Neural crest cell (in vitro differentiated cells): Measurements from ENCODE around the gene YIF1B. TPM values are rescaled to one million over a fixed set of nuclear protein-coding genes. Genes with fewer than 3 reads are reported as not detected.
A peak's percentile ranks its signal among the peaks of the same experiment; 100 is the strongest.
"Not testable (repeated sequence)": the region's sequence is repeated elsewhere in the genome, so short reads cannot be mapped to it uniquely, and the experiment has no call there.

Experiments
- DNase-seq: peaks from one replicate; pipeline ENCODE4 v3.0.0; 2021; ENCODE audit warnings: low read depth, mixed read lengths, low spot score
- H3K27ac Mint-ChIP-seq: one replicate; pipeline ENCODE4 v1.8.0; 2021; ENCODE audit warnings: mild to moderate bottlenecking, mixed read lengths; ENCODE audit not compliant: unreplicated experiment
- H3K27me3 Mint-ChIP-seq: 2 replicates; pipeline ENCODE4 v1.8.0; 2021; ENCODE audit warnings: low read depth, mild to moderate bottlenecking, mixed read lengths
- H3K36me3 Mint-ChIP-seq: 2 replicates; pipeline ENCODE4 v1.8.0; 2021; ENCODE audit warnings: low read depth, mild to moderate bottlenecking, mixed read lengths
- H3K4me1 Mint-ChIP-seq: 2 replicates; pipeline ENCODE4 v1.8.0; 2021; ENCODE audit warnings: mixed read lengths
- H3K4me3 Mint-ChIP-seq: one replicate; pipeline ENCODE4 v1.8.0; 2021; ENCODE audit warnings: mild to moderate bottlenecking, mixed read lengths
- H3K9me3 Mint-ChIP-seq: 2 replicates; pipeline ENCODE4 v1.8.0; 2021; ENCODE audit warnings: mixed read lengths
- CTCF ChIP-seq: fragments of 200-600 bp; sonication (generic); conservative IDR thresholded peaks from 2 replicates; pipeline ENCODE4 v1.5.0; 2021; ENCODE audit warnings: antibody characterized with exemption, mild to moderate bottlenecking
- total RNA-seq: library from RNA; stranded (reverse); gene quantifications from 2 replicates; pipeline ENCODE4 v1.2.1, GENCODE V29; 2021

The YIF1B gene
- total RNA-seq, 1 donor from 2014 or later, result 45.7 TPM

GRCh38 chr19:38352611-38353010 is 36.9 kb upstream of the YIF1B start:
- Mint-ChIP-seq H3K36me3 (no peaks in the 10 kb centered on the region), H3K4me1 (no peaks in the 10 kb centered on the region), H3K9me3 (no peaks in the 10 kb centered on the region), H3K4me3 (no peak overlapping the region), H3K27ac (no peak overlapping the region), H3K27me3 (peaks cover 25% of the 10 kb centered on the region)
- TF ChIP-seq CTCF, result no peak
- DNase-seq, result no peak

GRCh38 chr19:38351865-38352395 is 36.2 kb upstream of the YIF1B start:
- H3K4me3 Mint-ChIP-seq, result no peak overlapping the region
- H3K27ac Mint-ChIP-seq, result no peak overlapping the region
- peaks cover 20% of the 10 kb centered on the region for H3K27me3 Mint-ChIP-seq
- DNase-seq, result no peak
- no peaks in the 10 kb centered on the region for H3K36me3 Mint-ChIP-seq
- no peaks in the 10 kb centered on the region for H3K9me3 Mint-ChIP-seq
- no peaks in the 10 kb centered on the region for H3K4me1 Mint-ChIP-seq
- no peak for TF ChIP-seq CTCF

GRCh38 chr19:38350883-38351282 is 35.1 kb upstream of the YIF1B start:
- no peaks in the 10 kb centered on the region for H3K36me3 Mint-ChIP-seq
- no peaks in the 10 kb centered on the region for H3K9me3 Mint-ChIP-seq
- no peak for DNase-seq
- peaks cover 10% of the 10 kb centered on the region for H3K27me3 Mint-ChIP-seq
- no peak for TF ChIP-seq CTCF
- H3K4me3 Mint-ChIP-seq, result no peak overlapping the region
- H3K4me1 Mint-ChIP-seq, result no peaks in the 10 kb centered on the region
- H3K27ac Mint-ChIP-seq, result no peak overlapping the region

- H3K4me1 Mint-ChIP-seq, result no peaks in the 10 kb centered on the region
- no peaks in the 10 kb centered on the region for H3K9me3 Mint-ChIP-seq
- no peak overlapping the region for H3K4me3 Mint-ChIP-seq
Measured at GRCh38 chr19:38346837-38347236, 31.1 kb upstream of the YIF1B start.

GRCh38 chr19:38340927-38341326 is 25.2 kb upstream of the YIF1B start:
- Mint-ChIP-seq H3K4me3 (no peak overlapping the region), H3K27me3 (no peaks in the 10 kb centered on the region), H3K27ac (peak overlapping the region; percentile 84), H3K4me1 (peaks cover 17% of the 10 kb centered on the region), H3K36me3 (no peaks in the 10 kb centered on the region), H3K9me3 (no peaks in the 10 kb centered on the region)
- no peak for TF ChIP-seq CTCF
- DNase-seq, result no peak

More at GRCh38 chr19:38346837-38347236, 31.1 kb upstream of the YIF1B start:
- no peak for TF ChIP-seq CTCF
- H3K27ac Mint-ChIP-seq, result no peak overlapping the region
- no peak for DNase-seq
- H3K27me3 Mint-ChIP-seq, result no peaks in the 10 kb centered on the region
- H3K36me3 Mint-ChIP-seq, result no peaks in the 10 kb centered on the region

GRCh38 chr19:38339011-38339410 is 23.3 kb upstream of the YIF1B start:
- not testable (repeated sequence) for H3K36me3 Mint-ChIP-seq, H3K27me3 Mint-ChIP-seq, DNase-seq, H3K9me3 Mint-ChIP-seq, H3K27ac Mint-ChIP-seq
- H3K4me1 Mint-ChIP-seq, result peaks cover 17% of the 10 kb centered on the region
- H3K4me3 Mint-ChIP-seq, result peak overlapping the region; percentile 79
